GM19043 (cell line): ENCODE measurements around the gene PDGFA.
"Not testable (repeated sequence)": the region's sequence is repeated elsewhere in the genome, so short reads cannot be mapped to it uniquely, and the experiment has no call there.

ENCODE experiments used
- ATAC-seq: cut with Tn5 transposase; IDR thresholded peaks from one replicate; pipeline ENCODE4 v1.9.1; 2021; ENCODE audit warnings: low read depth; ENCODE audit not compliant: unreplicated experiment

PDGFA gene

GRCh38 chr7:552868-553635, 33.4 kb upstream of the PDGFA start:
- no peak for ATAC-seq

- ATAC-seq: not testable (repeated sequence)
Observed at GRCh38 chr7:552151-552867, 32.7 kb upstream of the PDGFA start.

- not testable (repeated sequence) for ATAC-seq
Observed at GRCh38 chr7:551615-551970, 31.9 kb upstream of the PDGFA start.

GRCh38 chr7:550881-551614, 31.4 kb upstream of the PDGFA start:
- ATAC-seq: no peak

- ATAC-seq: no peak
Observed at GRCh38 chr7:549891-550625, 30.4 kb upstream of the PDGFA start.

- ATAC-seq: no peak
Observed at GRCh38 chr7:549066-549890, 29.6 kb upstream of the PDGFA start.

- no peak for ATAC-seq
Observed at GRCh38 chr7:548401-548800, 28.8 kb upstream of the PDGFA start.

- ATAC-seq: no peak
Observed at GRCh38 chr7:545470-545869, 25.8 kb upstream of the PDGFA start.

- ATAC-seq: no peak
Observed at GRCh38 chr7:544338-545221, 24.9 kb upstream of the PDGFA start.

- no peak for ATAC-seq
Observed at GRCh38 chr7:543501-544337, 24.1 kb upstream of the PDGFA start.

- no peak for ATAC-seq
Observed at GRCh38 chr7:542713-543500, 23.3 kb upstream of the PDGFA start.

GRCh38 chr7:542131-542712, 22.6 kb upstream of the PDGFA start:
- no peak for ATAC-seq

- ATAC-seq: no peak
Observed at GRCh38 chr7:541661-542060, 22.0 kb upstream of the PDGFA start.

GRCh38 chr7:540997-541396, 21.4 kb upstream of the PDGFA start:
- ATAC-seq: no peak

- no peak for ATAC-seq
Observed at GRCh38 chr7:540579-540978, 20.9 kb upstream of the PDGFA start.

- ATAC-seq: no peak
Observed at GRCh38 chr7:539731-540411, 20.2 kb upstream of the PDGFA start.
